T-helper 17 cell (primary cell): Measurements from ENCODE around the gene PRDM7. TPM values are rescaled to one million over a fixed set of nuclear protein-coding genes. Genes with fewer than 3 reads are reported as not detected.
"Not testable (repeated sequence)": the region's sequence is repeated elsewhere in the genome, so short reads cannot be mapped to it uniquely, and the experiment has no call there.

Source experiments
- ATAC-seq: fragments of 150-1000 bp; cut with Tn5 transposase; 2 replicates; pipeline ENCODE4 v1.10.0; 2021; ENCODE audit warnings: mild to moderate bottlenecking, moderate library complexity
- DNase-seq, 3 donors: peaks; one replicate each; pipeline versions ENCODE4 v3.0.0 to v3.0.0-alpha.2; 2020 to 2021
- H3K9me3 ChIP-seq: one replicate; pipeline ENCODE4 v1.7.0; 2013; ENCODE audit warnings: low read length, mild to moderate bottlenecking; ENCODE audit not compliant: control insufficient read depth, poor library complexity, severe bottlenecking
- H3K27ac Mint-ChIP-seq: one replicate; pipeline ENCODE4 v1.8.0; 2022; ENCODE audit warnings: mild to moderate bottlenecking, moderate library complexity, mixed read lengths
- H3K27me3 Mint-ChIP-seq: one replicate; pipeline ENCODE4 v1.8.0; 2022; ENCODE audit warnings: mixed read lengths
- H3K36me3 Mint-ChIP-seq: one replicate; pipeline ENCODE4 v1.8.0; 2022; ENCODE audit warnings: low read depth, mixed read lengths
- H3K4me1 Mint-ChIP-seq: one replicate; pipeline ENCODE4 v1.8.0; 2022; ENCODE audit warnings: mild to moderate bottlenecking, mixed read lengths
- H3K4me3 Mint-ChIP-seq: one replicate; pipeline ENCODE4 v1.8.0; 2022; ENCODE audit warnings: mild to moderate bottlenecking, moderate library complexity, mixed read lengths
- total RNA-seq, 4 donors: library from RNA in 2 of 4; stranded (reverse) in 2 of 4; gene quantifications; one replicate each; pipeline ENCODE4 v1.2.3 and lab custom pipeline; 2022 to 2026

Gene PRDM7
- total RNA-seq, 2 donors from 2014 or later, result not detected

GRCh38 chr16:90011508-90011819, 65.7 kb downstream of the PRDM7 start:
- H3K4me3 Mint-ChIP-seq, result no peak overlapping the region

GRCh38 chr16:90010676-90011507, 66.2 kb downstream of the PRDM7 start:
- Mint-ChIP-seq H3K4me3 (peak overlapping the region; percentile 21), H3K27me3 (no peaks in the 10 kb centered on the region), H3K36me3 (no peaks in the 10 kb centered on the region), H3K4me1 (peaks cover 13% of the 10 kb centered on the region), H3K27ac (no peak overlapping the region)
- DNase-seq, result no peak
- ATAC-seq, result no peak
- no peaks in the 10 kb centered on the region for H3K9me3 ChIP-seq

More at GRCh38 chr16:90011508-90011819, 65.7 kb downstream of the PRDM7 start:
- no peak overlapping the region for H3K27ac Mint-ChIP-seq
- no peaks in the 10 kb centered on the region for H3K36me3 Mint-ChIP-seq
- peaks cover 13% of the 10 kb centered on the region for H3K4me1 Mint-ChIP-seq
- no peaks in the 10 kb centered on the region for H3K9me3 ChIP-seq
- DNase-seq (no peak), ATAC-seq (no peak)
- no peaks in the 10 kb centered on the region for H3K27me3 Mint-ChIP-seq

- H3K27me3 Mint-ChIP-seq, result no peaks in the 10 kb centered on the region
- ATAC-seq (no peak), DNase-seq (no peak)
- H3K27ac Mint-ChIP-seq, result no peak overlapping the region
- no peaks in the 10 kb centered on the region for H3K9me3 ChIP-seq
- no peaks in the 10 kb centered on the region for H3K36me3 Mint-ChIP-seq
- H3K4me1 Mint-ChIP-seq, result peaks cover 18% of the 10 kb centered on the region
- H3K4me3 Mint-ChIP-seq, result peak overlapping the region; percentile 83
These were observed 67.8 kb downstream of the PRDM7 start for GRCh38 chr16:90009172-90009899.

GRCh38 chr16:90008708-90009145, 68.4 kb downstream of the PRDM7 start:
- Mint-ChIP-seq H3K4me3 (peak overlapping the region; percentile 83), H3K36me3 (no peaks in the 10 kb centered on the region), H3K27ac (peak overlapping the region; percentile 24), H3K27me3 (no peaks in the 10 kb centered on the region), H3K4me1 (peaks cover 18% of the 10 kb centered on the region)
- ATAC-seq, result peak; percentile 96
- no peaks in the 10 kb centered on the region for H3K9me3 ChIP-seq
- DNase-seq, result peak in 1 of 3 donors; percentile 30

GRCh38 chr16:90007635-90008234, 69.4 kb downstream of the PRDM7 start:
- not testable (repeated sequence) for H3K27me3 Mint-ChIP-seq, H3K36me3 Mint-ChIP-seq, H3K9me3 ChIP-seq, H3K4me3 Mint-ChIP-seq, DNase-seq, H3K27ac Mint-ChIP-seq, ATAC-seq
- peaks cover 15% of the 10 kb centered on the region for H3K4me1 Mint-ChIP-seq

GRCh38 chr16:90007015-90007414, 70.1 kb downstream of the PRDM7 start:
- Mint-ChIP-seq H3K36me3 (no peaks in the 10 kb centered on the region), H3K4me1 (peaks cover 15% of the 10 kb centered on the region), H3K4me3 (no peak overlapping the region), H3K27me3 (no peaks in the 10 kb centered on the region), H3K27ac (no peak overlapping the region)
- H3K9me3 ChIP-seq, result no peaks in the 10 kb centered on the region
- no peak for ATAC-seq
- DNase-seq, result no peak

Other genes starting within 250 kb of the PRDM7 start
- gene SPIRE2, start 248.9 kb downstream of the PRDM7 start, total RNA-seq, result 1 to 10 TPM; 1.3 to 3.3 TPM
- gene TCF25, start 203.7 kb downstream of the PRDM7 start, total RNA-seq, result 100 to 1,000 TPM; 393 to 428 TPM
- 10 to 100 TPM; 10.1 to 13.8 TPM for gene MC1R, start 158.5 kb downstream of the PRDM7 start, total RNA-seq
- gene TUBB3, start 154.0 kb downstream of the PRDM7 start, total RNA-seq, result under 1 TPM; 0.52 to 0.96 TPM
- gene DEF8, start 128.6 kb downstream of the PRDM7 start, total RNA-seq, result 10 to 100 TPM; 32.5 to 38.3 TPM
- under 1 TPM; 0.47 to 0.92 TPM for gene DBNDD1, start 57.9 kb downstream of the PRDM7 start, total RNA-seq